Measurements from ENCODE around the gene NDUFAF8. TPM values are rescaled to one million over a fixed set of nuclear protein-coding genes. Genes with fewer than 3 reads are reported as not detected.
"Not testable (repeated sequence)": the region's sequence is repeated elsewhere in the genome, so short reads cannot be mapped to it uniquely, and the experiment has no call there.

NDUFAF8 gene
- total and polyA plus RNA-seq, 2 donors (not counting 1 experiment from before 2014, with no cell fraction given), result 41.7 to 42.6 TPM

DNA sequence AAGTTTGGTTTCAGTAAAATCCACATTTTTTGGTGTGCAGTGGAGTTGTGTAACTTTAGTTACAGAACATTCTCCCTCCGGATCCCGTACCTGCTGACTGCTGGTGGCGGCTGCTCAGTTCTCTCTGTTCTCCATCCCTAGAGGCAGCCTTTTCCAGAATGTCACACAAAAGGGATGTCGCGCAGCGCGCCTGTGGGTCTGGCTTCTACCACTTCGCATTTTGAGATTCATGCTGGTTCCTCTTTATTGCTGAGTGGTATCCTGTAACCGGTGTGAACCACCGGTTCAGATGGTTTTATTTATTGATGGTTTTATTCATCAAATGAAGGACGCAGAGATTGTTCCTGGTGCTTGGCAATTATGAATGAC, 15.4 kb upstream of the NDUFAF8 start:
- intact Hi-C loops (cut with micrococcal nuclease), result loop anchor here (1.0 to 5.0 kb wide), 5 partner anchors 16 to 1077 kb away; partner anchors contain the start of genes EIF4A3, FAAP100, NDUFAF8 and RNF213
- DNase-seq, result peak; percentile 72
- Histone ChIP-seq H3K9me3 (ENCODE audit: control extremely low read depth in 1 of 3, control insufficient read depth in 2 of 3, insufficient read depth in 1 of 3, low read length in 2 of 3) (peaks cover 0 to 9% (median 0%) of the 10 kb centered on the region in 3 donors), H4K20me1 (ENCODE audit: control insufficient read depth, insufficient read depth, low read length, poor library complexity, severe bottlenecking) (peaks cover 9% of the 10 kb centered on the region), H3K27ac (ENCODE audit: low read length in 2 of 2) (peak overlapping the region; percentile 38 to 88), H3K4me1 (ENCODE audit: control insufficient read depth in 2 of 2, insufficient read depth in 2 of 2, low read length in 2 of 2) (peaks cover 30 to 41% of the 10 kb centered on the region in 2 donors), H2AFZ (ENCODE audit: insufficient read depth, low read depth, low read length, poor library complexity, severe bottlenecking) (peak overlapping the region; percentile 95), H3K9ac (ENCODE audit: low read length) (peak overlapping the region; percentile 72), H3K27me3 (replicated peaks in 1 of 4; ENCODE audit: control extremely low read depth in 1 of 4, control insufficient read depth in 3 of 4, insufficient read depth in 4 of 4, low read length in 3 of 4) (no peaks in the 10 kb centered on the region), H3K4me3 (ENCODE audit: control extremely low read depth in 1 of 5, extremely low read depth in 1 of 5, insufficient read depth in 1 of 5, low read depth in 2 of 5, low read length in 4 of 5) (peak overlapping the region; percentile 11 to 62 (median 55)), H3K36me3 (replicated peaks in 1 of 2; ENCODE audit: control extremely low read depth in 1 of 2, control insufficient read depth in 1 of 2, extremely low read depth in 1 of 2, insufficient read depth in 2 of 2, low read length in 1 of 2) (peaks cover 0 to 9% of the 10 kb centered on the region in 2 experiments), H3K4me2 (replicated peaks; ENCODE audit: low read depth, low read length, poor library complexity, severe bottlenecking) (peak overlapping the region; percentile 96), H3K79me2 (ENCODE audit: control insufficient read depth, insufficient read depth, low read length) (peaks cover 17% of the 10 kb centered on the region)
- H3K4me3 Mint-ChIP-seq, result peak overlapping the region; percentile 91
- peak overlapping the region; percentile 87 for H3K27ac Mint-ChIP-seq
- ChIA-PET POLR2A (no interaction called here), CTCF (interaction anchor here (1.4 kb wide), 1 partner anchor 16 kb away, joined by 12 read pairs; the partner anchor contains the start of genes NDUFAF8 and TEPSIN)
- no peaks in the 10 kb centered on the region for H3K9me3 Mint-ChIP-seq (ENCODE audit: insufficient read depth)
- TF ChIP-seq, protein P1, sequence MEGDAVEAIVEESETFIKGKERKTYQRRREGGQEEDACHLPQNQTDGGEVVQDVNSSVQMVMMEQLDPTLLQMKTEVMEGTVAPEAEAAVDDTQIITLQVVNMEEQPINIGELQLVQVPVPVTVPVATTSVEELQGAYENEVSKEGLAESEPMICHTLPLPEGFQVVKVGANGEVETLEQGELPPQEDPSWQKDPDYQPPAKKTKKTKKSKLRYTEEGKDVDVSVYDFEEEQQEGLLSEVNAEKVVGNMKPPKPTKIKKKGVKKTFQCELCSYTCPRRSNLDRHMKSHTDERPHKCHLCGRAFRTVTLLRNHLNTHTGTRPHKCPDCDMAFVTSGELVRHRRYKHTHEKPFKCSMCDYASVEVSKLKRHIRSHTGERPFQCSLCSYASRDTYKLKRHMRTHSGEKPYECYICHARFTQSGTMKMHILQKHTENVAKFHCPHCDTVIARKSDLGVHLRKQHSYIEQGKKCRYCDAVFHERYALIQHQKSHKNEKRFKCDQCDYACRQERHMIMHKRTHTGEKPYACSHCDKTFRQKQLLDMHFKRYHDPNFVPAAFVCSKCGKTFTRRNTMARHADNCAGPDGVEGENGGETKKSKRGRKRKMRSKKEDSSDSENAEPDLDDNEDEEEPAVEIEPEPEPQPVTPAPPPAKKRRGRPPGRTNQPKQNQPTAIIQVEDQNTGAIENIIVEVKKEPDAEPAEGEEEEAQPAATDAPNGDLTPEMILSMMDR (IDR thresholded peaks at IDR 0.05), result no peak
- TF ChIP-seq EZH2 (IDR thresholded peaks at IDR 0.05; ENCODE audit: borderline replicate concordance, insufficient read depth, low read depth, low read length, poor library complexity, severe bottlenecking), result no peak
- peaks cover 39% of the 10 kb centered on the region for H3K4me1 Mint-ChIP-seq
- WGBS (ENCODE audit: insufficient coverage), result 8% methylated on average over 7 of the region's 11 CpGs
- ATAC-seq (ENCODE audit: low read depth), result no peak
- no peaks in the 10 kb centered on the region for H3K27me3 Mint-ChIP-seq

DNA sequence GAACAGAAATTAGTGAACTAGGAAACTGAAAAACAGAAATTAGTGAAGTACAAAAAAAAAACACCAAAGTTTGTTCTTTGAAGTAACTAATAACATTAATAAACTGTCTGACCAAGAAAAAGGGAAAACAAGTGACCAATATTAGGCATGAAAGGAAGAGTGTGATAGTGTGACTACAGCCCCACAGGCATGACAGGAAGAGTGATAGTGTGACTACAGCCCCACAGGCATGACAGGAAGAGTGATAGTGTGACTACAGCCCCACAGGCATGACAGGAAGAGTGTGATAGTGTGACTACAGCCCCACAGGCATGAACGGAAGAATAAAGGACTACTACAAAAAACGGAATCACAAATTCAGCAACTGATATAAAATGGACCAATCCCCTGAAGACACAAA, 11.5 kb upstream of the NDUFAF8 start:
- Histone ChIP-seq H3K36me3 (replicated peaks in 1 of 2; ENCODE audit: control extremely low read depth in 1 of 2, control insufficient read depth in 1 of 2, extremely low read depth in 1 of 2, insufficient read depth in 2 of 2, low read length in 1 of 2) (peaks cover 0 to 34% of the 10 kb centered on the region in 2 experiments), H4K20me1 (ENCODE audit: control insufficient read depth, insufficient read depth, low read length, poor library complexity, severe bottlenecking) (peaks cover 15% of the 10 kb centered on the region), H3K4me2 (replicated peaks; ENCODE audit: low read depth, low read length, poor library complexity, severe bottlenecking) (peak overlapping the region; percentile 67), H3K27ac (ENCODE audit: low read length in 2 of 2) (peak overlapping the region; percentile 65 to 77), H3K4me3 (ENCODE audit: control extremely low read depth in 1 of 5, extremely low read depth in 1 of 5, insufficient read depth in 1 of 5, low read depth in 2 of 5, low read length in 4 of 5) (peak overlapping the region in 1 of 5 experiments; percentile 6), H3K4me1 (ENCODE audit: control insufficient read depth in 2 of 2, insufficient read depth in 2 of 2, low read length in 2 of 2) (peaks cover 28 to 37% of the 10 kb centered on the region in 2 donors)
- H2AFZ ChIP-seq (ENCODE audit: insufficient read depth, low read depth, low read length, poor library complexity, severe bottlenecking); POLR2A ChIA-PET; CTCF ChIA-PET; H3K9me3 Mint-ChIP-seq (ENCODE audit: insufficient read depth); H3K27me3 ChIP-seq (replicated peaks in 1 of 4; ENCODE audit: control extremely low read depth in 1 of 4, control insufficient read depth in 3 of 4, insufficient read depth in 4 of 4, low read length in 3 of 4); H3K9ac ChIP-seq (ENCODE audit: low read length); H3K9me3 ChIP-seq (ENCODE audit: control extremely low read depth in 1 of 3, control insufficient read depth in 2 of 3, insufficient read depth in 1 of 3, low read length in 2 of 3); H3K79me2 ChIP-seq (ENCODE audit: control insufficient read depth, insufficient read depth, low read length); DNase-seq; H3K27me3 Mint-ChIP-seq; ATAC-seq (ENCODE audit: low read depth): not testable (repeated sequence)
- Mint-ChIP-seq H3K4me3 (peak overlapping the region; percentile 29), H3K27ac (peak overlapping the region; percentile 91), H3K4me1 (peaks cover 45% of the 10 kb centered on the region)
- intact Hi-C loops (cut with micrococcal nuclease), result loop anchor here (1.0 kb wide), 2 partner anchors 12 to 257 kb away; partner anchors contain the start of genes NDUFAF8 and TEPSIN
- WGBS (ENCODE audit: insufficient coverage), result no CpG with 5 or more reads among the region's 2 CpGs

Data from B cell (primary cell).